T-cell (primary cell): ENCODE data around the gene DHRS7. TPM values are rescaled to one million over a fixed set of nuclear protein-coding genes. Genes with fewer than 3 reads are reported as not detected.
"Not testable (repeated sequence)": the region's sequence is repeated elsewhere in the genome, so short reads cannot be mapped to it uniquely, and the experiment has no call there.

Experiments used
- ATAC-seq, 4 experiments: fragments of 200-7000 bp in 3 of 4; fragments of 150-1000 bp in 1 of 4; cut with Tn5 transposase; replicated peaks in 1 of 4; 1 replicate in 3 of 4; 2 replicates in 1 of 4; pipeline ENCODE4 v1.10.0; 2021; ENCODE audit warnings: moderate library complexity in 3 of 4, mild to moderate bottlenecking in 2 of 4, moderate number of reproducible peaks in 1 of 4
- CTCF ChIA-PET, 2 donors: fragments of 300-600 bp; sonication (Branson Sonifier 250); formaldehyde crosslinking; loops; one replicate each; lab custom pipeline; 2022; ENCODE audit warnings: antibody characterized with exemption in 2 of 2; lab: Charles Lee
- POLR2A ChIA-PET, 2 donors: fragments of 300-600 bp; sonication (Branson Sonifier 250); formaldehyde crosslinking; loops; one replicate each; lab custom pipeline; 2022; ENCODE audit warnings: antibody characterized with exemption in 2 of 2; lab: Charles Lee
- DNase-seq, 35 experiments: peaks; one replicate each; pipeline versions ENCODE4 v3.0.0 to v3.0.0-alpha.2; 2013 to 2023
- H3K27ac ChIP-seq: one replicate; pipeline ENCODE4 v1.5.1; 2013; ENCODE audit warnings: low read length
- H3K27me3 ChIP-seq, 2 experiments: replicated peaks in 1 of 2; 1 replicate in 1 of 2; 2 replicates in 1 of 2; pipeline versions ENCODE4 v1.6.1 to v1.7.0; 2013; ENCODE audit warnings: low read length in 1 of 2, mixed read lengths in 1 of 2; ENCODE audit not compliant: control insufficient read depth in 2 of 2, insufficient read depth in 2 of 2; ENCODE audit errors: extremely low read depth in 1 of 2
- H3K36me3 ChIP-seq, 2 donors: 1 replicate in 1 of 2; 2 replicates in 1 of 2; pipeline versions ENCODE4 v1.6.1 to v1.7.0; 2013; ENCODE audit warnings: low read length in 1 of 2; ENCODE audit not compliant: control insufficient read depth in 2 of 2, insufficient read depth in 1 of 2; ENCODE audit errors: extremely low read depth in 1 of 2
- H3K4me1 ChIP-seq, 2 experiments: 1 replicate in 1 of 2; 2 replicates in 1 of 2; pipeline versions ENCODE4 v1.6.1 to v1.7.0; 2013; ENCODE audit warnings: low read length in 2 of 2, mixed read lengths in 1 of 2; ENCODE audit not compliant: insufficient read depth in 2 of 2, control insufficient read depth in 1 of 2; ENCODE audit errors: extremely low read depth in 1 of 2
- H3K4me3 ChIP-seq, 2 donors: 1 replicate in 1 of 2; 2 replicates in 1 of 2; pipeline versions ENCODE4 v1.5.1 to v1.7.0; 2013; ENCODE audit warnings: mild to moderate bottlenecking in 2 of 2, low read length in 1 of 2, moderate library complexity in 1 of 2; ENCODE audit not compliant: control insufficient read depth in 1 of 2; ENCODE audit errors: extremely low read depth in 1 of 2
- H3K9me3 ChIP-seq: 2 replicates; pipeline ENCODE4 v1.7.0; 2013
- H3K27ac Mint-ChIP-seq, 2 donors: one replicate each; pipeline ENCODE4 v1.8.0; 2020 to 2021; ENCODE audit warnings: mild to moderate bottlenecking in 2 of 2, mixed read lengths in 2 of 2
- H3K27me3 Mint-ChIP-seq, 2 donors: one replicate each; pipeline ENCODE4 v1.8.0; 2021 to 2022; ENCODE audit warnings: mixed read lengths in 2 of 2
- H3K36me3 Mint-ChIP-seq: one replicate; pipeline ENCODE4 v1.8.0; 2021; ENCODE audit warnings: mixed read lengths
- H3K4me1 Mint-ChIP-seq, 3 donors: one replicate each; pipeline ENCODE4 v1.8.0; 2020 to 2022; ENCODE audit warnings: mixed read lengths in 3 of 3, mild to moderate bottlenecking in 1 of 3
- H3K4me3 Mint-ChIP-seq, 3 donors: one replicate each; pipeline ENCODE4 v1.8.0; 2020 to 2022; ENCODE audit warnings: mild to moderate bottlenecking in 3 of 3, mixed read lengths in 3 of 3, moderate library complexity in 3 of 3
- H3K9me3 Mint-ChIP-seq, 3 donors: one replicate each; pipeline ENCODE4 v1.8.0; 2020 to 2022; ENCODE audit warnings: mixed read lengths in 3 of 3
- WGBS: methylation state at CpG from one replicate; pipeline ENCODE4 v1.1.5; 2013; ENCODE audit warnings: missing lambda C conversion rate; ENCODE audit not compliant: insufficient coverage; 5-methylcytosine and 5-hydroxymethylcytosine counted together
- total RNA-seq, 35 experiments: library from RNA in 6 of 35; stranded (reverse) in 6 of 35; fragments of 120-200 nt in 1 of 35; gene quantifications; one replicate each; pipeline versions ENCODE4 v1.2.1 to v1.2.4 and lab custom pipeline; 2013 to 2026

The DHRS7 gene
- total RNA-seq, 5 donors from 2014 or later (not counting 1 experiment from before 2014, with no cell fraction given), result 37.1 to 66.9 (median 54.0) TPM

GRCh38 chr14:60106339-60106738 is 58.9 kb downstream of the DHRS7 start:
- Mint-ChIP-seq H3K27ac (peak overlapping the region in 1 of 2 donors; percentile 18), H3K36me3 (peaks cover 36% of the 10 kb centered on the region), H3K9me3 (no peaks in the 10 kb centered on the region), H3K4me3 (no peak overlapping the region), H3K4me1 (peaks cover 30 to 50% (median 42%) of the 10 kb centered on the region in 3 donors), H3K27me3 (no peaks in the 10 kb centered on the region)
- no peaks in the 10 kb centered on the region for H3K9me3 ChIP-seq
- 100% methylated on average over 1 of the region's 2 CpGs for WGBS
- no peaks in the 10 kb centered on the region for H3K4me1 ChIP-seq
- ATAC-seq, result no peak
- H3K27me3 ChIP-seq, result no peaks in the 10 kb centered on the region
- H3K27ac ChIP-seq, result no peak overlapping the region
- peaks cover 0 to 13% of the 10 kb centered on the region in 2 donors for H3K36me3 ChIP-seq
- ChIA-PET POLR2A (interaction anchor here in 1 of 2 donors (0.6 kb wide), 1 partner anchor 88 kb away, joined by 3 read pairs; no protein-coding TSS in a partner anchor), CTCF (interaction anchor here in 1 of 2 donors (0.6 kb wide), 2 partner anchors 17 to 525 kb away, joined by 4 to 7 read pairs; no protein-coding TSS in a partner anchor)
- DNase-seq, result no peak
- no peak overlapping the region for H3K4me3 ChIP-seq

GRCh38 chr14:60102389-60102788 is 62.8 kb downstream of the DHRS7 start:
- H3K27me3 Mint-ChIP-seq, result no peaks in the 10 kb centered on the region
- WGBS, result no CpG with 5 or more reads among the region's 2 CpGs
- H3K4me3 Mint-ChIP-seq, result no peak overlapping the region
- no peak for ATAC-seq
- H3K4me1 Mint-ChIP-seq, result peaks cover 41 to 52% (median 46%) of the 10 kb centered on the region in 3 donors
- Histone ChIP-seq H3K36me3 (peaks cover 0 to under 1% of the 10 kb centered on the region in 2 donors), H3K27ac (no peak overlapping the region), H3K4me3 (no peak overlapping the region), H3K9me3 (no peaks in the 10 kb centered on the region), H3K27me3 (no peaks in the 10 kb centered on the region), H3K4me1 (peaks cover 0 to 2% of the 10 kb centered on the region in 2 experiments)
- peaks cover 31% of the 10 kb centered on the region for H3K36me3 Mint-ChIP-seq
- no peaks in the 10 kb centered on the region for H3K9me3 Mint-ChIP-seq
- H3K27ac Mint-ChIP-seq, result no peak overlapping the region
- POLR2A ChIA-PET, result no interaction called here
- no peak for DNase-seq
- CTCF ChIA-PET, result no interaction called here

GRCh38 chr14:60101786-60102185 is 63.4 kb downstream of the DHRS7 start:
- ChIA-PET CTCF (interaction anchor here (0.6 to 1.1 kb wide), 3 partner anchors 15 to 81 kb away, joined by 3 read pairs; no protein-coding TSS in a partner anchor), POLR2A (interaction anchor here in 1 of 2 donors (0.5 kb wide), 1 partner anchor 34 kb away, joined by 4 read pairs; no protein-coding TSS in a partner anchor)
- no peak overlapping the region for H3K4me3 Mint-ChIP-seq
- no peak for ATAC-seq
- Histone ChIP-seq H3K9me3 (no peaks in the 10 kb centered on the region), H3K4me1 (peaks cover 0 to 2% of the 10 kb centered on the region in 2 experiments), H3K36me3 (peaks cover 0 to 4% of the 10 kb centered on the region in 2 donors), H3K27me3 (no peaks in the 10 kb centered on the region), H3K27ac (no peak overlapping the region), H3K4me3 (no peak overlapping the region)
- peaks cover 46 to 55% (median 48%) of the 10 kb centered on the region in 3 donors for H3K4me1 Mint-ChIP-seq
- H3K9me3 Mint-ChIP-seq, result no peaks in the 10 kb centered on the region
- no peak overlapping the region for H3K27ac Mint-ChIP-seq
- no peaks in the 10 kb centered on the region for H3K27me3 Mint-ChIP-seq
- no CpG with 5 or more reads among the region's 1 CpG for WGBS
- no peak for DNase-seq
- peaks cover 36% of the 10 kb centered on the region for H3K36me3 Mint-ChIP-seq

GRCh38 chr14:60099855-60100254 is 65.3 kb downstream of the DHRS7 start:
- H3K4me3 ChIP-seq, H3K4me1 ChIP-seq, H3K36me3 ChIP-seq, DNase-seq, CTCF ChIA-PET, H3K27ac ChIP-seq, H3K9me3 Mint-ChIP-seq, H3K27ac Mint-ChIP-seq, H3K9me3 ChIP-seq, H3K4me3 Mint-ChIP-seq, H3K27me3 ChIP-seq, ATAC-seq, H3K27me3 Mint-ChIP-seq, POLR2A ChIA-PET: not testable (repeated sequence)
- peaks cover 36% of the 10 kb centered on the region for H3K36me3 Mint-ChIP-seq
- peaks cover 47 to 63% (median 50%) of the 10 kb centered on the region in 3 donors for H3K4me1 Mint-ChIP-seq
- 100% methylated on average over 2 of the region's 7 CpGs for WGBS

GRCh38 chr14:60097974-60098373 is 67.2 kb downstream of the DHRS7 start:
- DNase-seq, result no peak
- peaks cover 31% of the 10 kb centered on the region for H3K36me3 Mint-ChIP-seq
- ChIA-PET POLR2A (no interaction called here), CTCF (interaction anchor here in 1 of 2 donors (1.2 kb wide), 1 partner anchor 85 kb away, joined by 4 read pairs; no protein-coding TSS in a partner anchor)
- no peaks in the 10 kb centered on the region for H3K9me3 Mint-ChIP-seq
- WGBS, result 93% methylated on average over 6 of the region's 6 CpGs
- H3K4me3 Mint-ChIP-seq, result no peak overlapping the region
- H3K36me3 ChIP-seq, result peaks cover 0 to 4% of the 10 kb centered on the region in 2 donors
- H3K27me3 Mint-ChIP-seq, result no peaks in the 10 kb centered on the region
- H3K27me3 ChIP-seq, result no peaks in the 10 kb centered on the region
- H3K4me1 ChIP-seq, result peaks cover 6 to 13% of the 10 kb centered on the region in 2 experiments
- H3K4me3 ChIP-seq, result no peak overlapping the region
- H3K4me1 Mint-ChIP-seq, result peaks cover 57 to 72% (median 61%) of the 10 kb centered on the region in 3 donors
- H3K9me3 ChIP-seq, result no peaks in the 10 kb centered on the region
- H3K27ac Mint-ChIP-seq, result no peak overlapping the region
- no peak overlapping the region for H3K27ac ChIP-seq
- ATAC-seq, result no peak

GRCh38 chr14:60095781-60096450 is 69.3 kb downstream of the DHRS7 start:
- no peaks in the 10 kb centered on the region for H3K9me3 ChIP-seq
- no peaks in the 10 kb centered on the region for H3K27me3 ChIP-seq
- no CpG with 5 or more reads among the region's 3 CpGs for WGBS
- CTCF ChIA-PET, result interaction anchor here (1.1 to 1.2 kb wide), 2 partner anchors 88 to 131 kb away, joined by 3 read pairs; no protein-coding TSS in a partner anchor
- ATAC-seq (no peak), DNase-seq (no peak)
- Mint-ChIP-seq H3K9me3 (no peaks in the 10 kb centered on the region), H3K27ac (no peak overlapping the region), H3K36me3 (peaks cover 28% of the 10 kb centered on the region), H3K4me3 (no peak overlapping the region), H3K27me3 (no peaks in the 10 kb centered on the region), H3K4me1 (peaks cover 59 to 65% (median 64%) of the 10 kb centered on the region in 3 donors)
- POLR2A ChIA-PET, result interaction anchor here (0.7 kb wide), 2 partner anchors 13 to 200 kb away, joined by 4 to 5 read pairs; no protein-coding TSS in a partner anchor
- H3K4me3 ChIP-seq, result no peak overlapping the region
- H3K4me1 ChIP-seq, result peaks cover 12 to 14% of the 10 kb centered on the region in 2 experiments
- H3K27ac ChIP-seq, result no peak overlapping the region
- H3K36me3 ChIP-seq, result peaks cover 0 to 4% of the 10 kb centered on the region in 2 donors
